PC-3 (cell line): ENCODE results near the gene MACROD2.

Source experiments
- EZH2 ChIP-seq: fragments of 300-600 bp; sonication (generic); IDR thresholded peaks from one replicate; pipeline ENCODE4 v1.6.1; 2017; ENCODE audit warnings: antibody characterized with exemption, mild to moderate bottlenecking, low read length; ENCODE audit not compliant: unreplicated experiment
- EZH2phosphoT487 ChIP-seq: fragments of 300-600 bp; sonication (generic); IDR thresholded peaks from 2 replicates; pipeline ENCODE4 v1.6.1; 2018; ENCODE audit warnings: mild to moderate bottlenecking, antibody characterized with exemption, low read length, borderline replicate concordance
- TF ChIP-seq, protein P1 (sequence below): fragments of 300-600 bp; sonication (generic); conservative IDR thresholded peaks from 2 replicates; pipeline ENCODE4 v1.5.1; 2017; ENCODE audit warnings: antibody characterized with exemption, low read depth, mild to moderate bottlenecking, low read length

DNA sequence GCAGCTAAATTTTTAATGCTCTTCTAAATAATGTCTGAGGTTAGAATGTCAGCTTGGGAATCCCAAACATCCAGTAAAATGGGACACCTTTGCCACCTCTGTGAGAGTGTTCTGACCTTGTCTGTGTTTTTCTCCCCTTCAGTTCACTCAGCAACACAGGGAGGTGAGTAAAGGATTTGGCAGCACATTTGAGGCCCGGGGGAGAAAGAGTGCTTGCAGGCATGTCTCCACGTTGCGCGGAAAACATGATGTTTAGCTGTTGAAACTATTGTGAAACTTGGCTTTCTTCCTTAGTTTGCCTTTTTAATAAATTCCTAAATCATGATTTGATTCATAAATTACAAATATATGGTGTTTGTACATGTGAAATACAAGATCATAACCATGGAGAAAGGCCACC is 1049.9 kb downstream of the MACROD2 start:
- TF ChIP-seq, protein P1, sequence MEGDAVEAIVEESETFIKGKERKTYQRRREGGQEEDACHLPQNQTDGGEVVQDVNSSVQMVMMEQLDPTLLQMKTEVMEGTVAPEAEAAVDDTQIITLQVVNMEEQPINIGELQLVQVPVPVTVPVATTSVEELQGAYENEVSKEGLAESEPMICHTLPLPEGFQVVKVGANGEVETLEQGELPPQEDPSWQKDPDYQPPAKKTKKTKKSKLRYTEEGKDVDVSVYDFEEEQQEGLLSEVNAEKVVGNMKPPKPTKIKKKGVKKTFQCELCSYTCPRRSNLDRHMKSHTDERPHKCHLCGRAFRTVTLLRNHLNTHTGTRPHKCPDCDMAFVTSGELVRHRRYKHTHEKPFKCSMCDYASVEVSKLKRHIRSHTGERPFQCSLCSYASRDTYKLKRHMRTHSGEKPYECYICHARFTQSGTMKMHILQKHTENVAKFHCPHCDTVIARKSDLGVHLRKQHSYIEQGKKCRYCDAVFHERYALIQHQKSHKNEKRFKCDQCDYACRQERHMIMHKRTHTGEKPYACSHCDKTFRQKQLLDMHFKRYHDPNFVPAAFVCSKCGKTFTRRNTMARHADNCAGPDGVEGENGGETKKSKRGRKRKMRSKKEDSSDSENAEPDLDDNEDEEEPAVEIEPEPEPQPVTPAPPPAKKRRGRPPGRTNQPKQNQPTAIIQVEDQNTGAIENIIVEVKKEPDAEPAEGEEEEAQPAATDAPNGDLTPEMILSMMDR = no peak
- TF ChIP-seq EZH2 (no peak), EZH2phosphoT487 (no peak)
